Prostate gland (tissue), 2 donors: ENCODE data around the gene ASB16. TPM values are rescaled to one million over a fixed set of nuclear protein-coding genes. Genes with fewer than 3 reads are reported as not detected.

Experiments
- DNase-seq: peaks from one replicate; pipeline ENCODE4 v3.0.0-alpha.2; 2019; ENCODE audit warnings: low spot score
- H3K27ac ChIP-seq, 2 donors: fragments of 200-600 bp; sonication (generic); 2 replicates each; pipeline ENCODE4 v1.5.1; 2017 to 2019
- H3K27me3 ChIP-seq: fragments of 200-600 bp; sonication (generic); replicated peaks from 2 replicates; pipeline ENCODE4 v1.5.1; 2019; ENCODE audit not compliant: insufficient read depth
- H3K36me3 ChIP-seq, 2 donors: fragments of 200-600 bp; sonication (generic); 1 replicate in 1 of 2; 2 replicates in 1 of 2; pipeline versions ENCODE4 v1.5.1 to v1.8.1; 2017 to 2019
- H3K4me1 ChIP-seq: fragments of 200-600 bp; sonication (generic); replicated peaks from 2 replicates; pipeline ENCODE4 v1.5.1; 2019
- H3K4me3 ChIP-seq, 2 donors: fragments of 200-600 bp; sonication (generic); 2 replicates each; pipeline ENCODE4 v1.5.1; 2017 to 2019
- H3K9me3 ChIP-seq: fragments of 200-600 bp; sonication (generic); 2 replicates; pipeline ENCODE4 v1.5.1; 2017
- CTCF ChIP-seq, 4 experiments: fragments of 200-600 bp in 2 of 4; fragments of 450-650 bp in 2 of 4; sonication (generic) in 2 of 4; IDR thresholded peaks; 1 replicate in 3 of 4; 2 replicates in 1 of 4; pipeline ENCODE4 v1.5.1; 2016 to 2019; ENCODE audit warnings: antibody characterized with exemption in 4 of 4, mild to moderate bottlenecking in 2 of 4, moderate library complexity in 2 of 4
- POLR2A ChIP-seq: fragments of 450-650 bp; IDR thresholded peaks from one replicate; pipeline ENCODE4 v1.6.1; 2016; ENCODE audit warnings: antibody characterized with exemption, mild to moderate bottlenecking
- POLR2AphosphoS5 ChIP-seq: sonication (generic); formaldehyde crosslinking; IDR thresholded peaks from one replicate; pipeline ENCODE4 v1.6.1; 2017; ENCODE audit warnings: antibody characterized with exemption
- WGBS: methylation state at CpG from one replicate; pipeline ENCODE4 v1.1.5; 2018; 5-methylcytosine and 5-hydroxymethylcytosine counted together
- intact Hi-C: fragments of 100-400 bp; cut with DNase I; formaldehyde crosslinking; loops from one replicate; pipeline ENCODE4 v1.14.2; 2022
- microRNA-seq: library from miRNA; unstranded; fragments of <30 nt; microRNA quantifications from one replicate; pipeline ENCODE4, GENCODE V29; 2016
- small RNA-seq, 2 donors: library from RNA; depleted of rRNA; stranded (forward); fragments of <200 nt; gene quantifications; one replicate each; pipeline ENCODE3, GENCODE V24; 2016
- total RNA-seq, 2 donors: library from RNA; depleted of rRNA; stranded (reverse); fragments of >200 nt; gene quantifications; one replicate each; pipeline ENCODE4 v1.1.0, GENCODE V29; 2016

Gene ASB16
- total RNA-seq, 2 donors from 2014 or later, result 3.2 to 4.4 TPM

- H3K36me3 ChIP-seq, result no peaks in the 10 kb centered on the region
- no peak for TF ChIP-seq POLR2AphosphoS5
- TF ChIP-seq CTCF (IDR thresholded peaks at IDR 0.05), result no peak
- no peak for TF ChIP-seq POLR2A
- peaks cover 5% of the 10 kb centered on the region for H3K4me1 ChIP-seq
- intact Hi-C loops, result no loop called here
- no peaks in the 10 kb centered on the region for H3K9me3 ChIP-seq
- 22% methylated on average over 7 of the region's 7 CpGs for WGBS
- H3K4me3 ChIP-seq, result no peak overlapping the region
- no peak for DNase-seq
- H3K27ac ChIP-seq, result peak overlapping the region in 1 of 2 donors; percentile 23
- H3K27me3 ChIP-seq, result no peaks in the 10 kb centered on the region
Observed at GRCh38 chr17:44223541-44224071, 53.1 kb downstream of the ASB16 start.

Small RNA genes lying within 50 kb of the gene (microRNA-seq; reads per million reads assigned to microRNA genes)
- 0.25 reads per million for gene MIR6782

Small RNA genes lying within 50 kb of the gene (small RNA-seq; reads per million reads assigned to genes)
- gene MIR6782, result 0 reads per million in 2 donors
- 0 reads per million in 2 donors for gene RNU6-131P

Other genes with a start within 250 kb of the ASB16 start
- gene PPY, start 228.2 kb upstream of the ASB16 start, total RNA-seq, result not detected
- not detected for gene PYY, start 216.8 kb upstream of the ASB16 start, total RNA-seq
- 1 to 10 TPM; 3.1 to 3.8 TPM for gene NAGS, start 166.1 kb upstream of the ASB16 start, total RNA-seq
- 10 to 100 TPM; 48.0 to 51.6 TPM for gene TMEM101, start 155.7 kb upstream of the ASB16 start, total RNA-seq
- 10 to 100 TPM; 30.0 to 45.2 TPM for gene LSM12, start 104.0 kb upstream of the ASB16 start, total RNA-seq
- gene G6PC3, start 100.0 kb upstream of the ASB16 start, total RNA-seq, result 10 to 100 TPM; 68.9 to 84.8 TPM
- 100 to 1,000 TPM in 1 of 2 donors, 10 to 100 TPM in 1; 71.2 to 145 TPM for gene HDAC5, start 47.1 kb upstream of the ASB16 start, total RNA-seq
- 1 to 10 TPM; 1.4 to 8.1 TPM for gene HROB, start 28.8 kb upstream of the ASB16 start, total RNA-seq
- 10 to 100 TPM; 42.9 to 67.2 TPM for gene TMUB2, start 16.3 kb downstream of the ASB16 start, total RNA-seq
- gene ATXN7L3, start 29.2 kb downstream of the ASB16 start, total RNA-seq, result 10 to 100 TPM; 45.8 to 72.0 TPM
- gene UBTF, start 49.0 kb downstream of the ASB16 start, total RNA-seq, result 10 to 100 TPM; 73.4 to 77.2 TPM
- under 1 TPM in 1 of 2 donors, not detected in 1; 0.51 TPM for gene SLC4A1, start 97.4 kb downstream of the ASB16 start, total RNA-seq
- 1 to 10 TPM in 1 of 2 donors, under 1 TPM in 1; 0.68 to 2.9 TPM for gene RUNDC3A, start 137.9 kb downstream of the ASB16 start, total RNA-seq
- 100 to 1,000 TPM; 116 to 132 TPM for gene SLC25A39, start 154.1 kb downstream of the ASB16 start, total RNA-seq
- 100 to 1,000 TPM; 319 to 404 TPM for gene GRN, start 174.6 kb downstream of the ASB16 start, total RNA-seq
- gene FAM171A2, start 193.1 kb downstream of the ASB16 start, total RNA-seq, result 1 to 10 TPM; 1.8 to 6.1 TPM
- under 1 TPM; 0.27 to 0.68 TPM for gene ITGA2B, start 218.9 kb downstream of the ASB16 start, total RNA-seq